DMS53 (cell line): Measurements from ENCODE around the gene MITF.

Experiments
- DNase-seq: peaks from one replicate; lab custom pipeline; 2025; lab: John Stamatoyannopoulos, UW

Gene MITF

GRCh38 chr3:69761896-69762767 is 22.9 kb downstream of the MITF start:
- no peak for DNase-seq

- no peak for DNase-seq
Observed at GRCh38 chr3:69762768-69763229, 23.5 kb downstream of the MITF start.

DNA sequence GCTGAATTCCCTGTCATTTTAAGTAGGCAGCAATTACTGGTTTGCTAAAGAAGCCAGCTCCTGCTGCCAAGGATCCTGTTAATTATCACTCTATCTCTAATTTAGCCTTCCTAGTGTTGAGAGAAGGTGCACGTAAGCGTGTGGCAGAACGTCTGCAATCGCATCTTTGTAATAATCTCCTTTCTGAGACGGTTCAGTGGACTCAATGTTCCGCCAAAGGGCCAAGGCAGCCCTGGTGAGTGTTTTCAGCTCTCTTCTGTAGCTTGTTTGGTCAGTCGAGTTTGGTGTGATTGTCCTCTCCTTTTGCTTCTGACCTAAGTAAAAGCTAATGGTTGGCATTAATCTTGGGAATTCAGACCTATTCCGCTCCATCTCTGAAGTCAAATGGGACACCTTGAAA is 24.2 kb downstream of the MITF start:
- DNase-seq: no peak

GRCh38 chr3:69764121-69764741 is 25.0 kb downstream of the MITF start:
- no peak for DNase-seq

- no peak for DNase-seq
Observed at GRCh38 chr3:69764861-69765260, 25.6 kb downstream of the MITF start.

DNA sequence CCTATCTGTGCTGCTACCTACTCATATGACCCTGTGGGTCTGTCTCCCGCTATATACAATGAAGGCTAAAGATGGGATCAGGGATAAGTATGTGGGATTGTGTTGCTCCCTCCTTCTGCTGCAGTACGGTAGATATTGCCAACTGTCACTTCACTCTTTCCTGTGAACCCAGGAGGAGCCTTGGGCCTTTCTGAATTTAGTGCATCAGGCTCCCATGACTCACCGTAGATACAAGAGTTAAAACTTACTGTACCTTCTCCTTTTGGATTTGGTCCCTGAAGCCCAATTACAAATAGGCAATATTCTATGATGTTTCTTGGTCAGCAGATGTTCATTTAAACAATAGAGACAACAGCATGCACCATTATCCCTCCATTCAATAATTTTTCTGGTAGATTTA is 27.4 kb downstream of the MITF start:
- no peak for DNase-seq

GRCh38 chr3:69767571-69767970 is 28.3 kb downstream of the MITF start:
- DNase-seq: no peak

DNA sequence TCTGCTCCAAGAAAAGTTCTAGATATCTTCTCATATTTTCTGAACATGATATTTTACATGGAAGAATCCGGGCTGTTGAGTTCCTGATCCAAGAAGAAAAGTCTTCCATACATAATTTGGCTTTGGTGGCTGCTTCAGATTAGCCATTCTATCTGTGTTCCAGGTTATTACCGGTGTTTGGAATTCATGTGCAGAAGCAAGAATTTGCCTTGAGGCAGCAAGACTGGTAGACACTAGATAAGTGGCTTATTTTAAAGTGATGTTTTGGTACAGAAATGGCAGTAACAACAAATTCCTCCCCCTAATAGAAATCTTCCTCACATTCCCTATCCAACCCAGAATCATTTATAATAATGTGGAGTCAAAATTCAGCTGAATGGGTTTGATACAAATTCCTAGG is 29.2 kb downstream of the MITF start:
- DNase-seq: no peak

- peak; percentile 24 for DNase-seq
Observed at GRCh38 chr3:69770219-69770618, 31.0 kb downstream of the MITF start.

DNA sequence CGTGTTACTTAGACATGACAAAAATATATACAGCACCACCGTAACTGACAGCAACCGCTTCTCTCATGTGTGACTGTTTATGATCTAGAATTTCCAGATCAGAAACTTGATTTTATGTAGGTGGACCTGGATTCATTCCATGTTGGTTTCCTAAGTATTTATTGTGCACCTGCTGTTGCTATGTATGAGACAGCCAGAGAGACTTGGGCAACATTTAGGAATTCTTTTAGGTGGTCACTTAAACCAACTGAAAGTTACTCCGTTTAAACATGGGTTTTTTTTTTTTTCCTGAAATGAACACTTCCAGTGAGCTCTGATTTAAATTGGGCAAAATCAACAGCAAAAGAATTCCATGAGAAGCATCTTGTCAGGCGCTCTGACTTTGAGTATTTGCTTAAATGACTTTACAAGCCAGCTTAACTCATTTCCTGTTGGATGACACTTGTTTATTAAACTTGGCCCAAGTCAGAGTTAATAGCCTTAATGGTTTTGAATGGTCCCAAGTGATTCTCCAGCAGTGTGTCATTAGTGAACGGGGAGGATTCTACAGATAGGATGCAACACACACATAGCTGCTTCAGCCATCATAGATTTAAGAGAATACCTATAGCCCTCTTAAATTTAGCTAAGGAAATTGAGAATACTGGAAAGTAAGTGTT is 31.8 kb downstream of the MITF start:
- DNase-seq: peak; percentile 2

GRCh38 chr3:69772152-69772867 is 33.0 kb downstream of the MITF start:
- DNase-seq: no peak

DNA sequence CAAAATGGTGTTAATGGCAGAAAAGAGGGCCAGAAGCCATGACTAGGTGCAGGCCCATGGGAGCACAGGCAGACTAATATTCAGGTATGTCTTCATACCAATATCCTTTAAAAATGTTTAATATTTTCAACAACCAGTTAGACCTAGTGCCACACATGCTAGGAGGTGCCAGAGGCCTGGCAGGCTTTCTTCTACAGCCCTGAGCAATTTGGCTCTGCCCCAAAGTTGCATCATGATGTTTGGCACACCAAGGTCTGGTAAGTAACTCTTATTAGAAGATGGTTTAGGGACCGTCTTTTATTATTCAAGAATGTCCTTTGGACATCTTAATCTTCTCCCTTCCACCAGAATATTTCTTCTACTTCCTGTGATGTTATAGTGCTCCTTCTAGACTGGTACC is 34.8 kb downstream of the MITF start:
- DNase-seq: no peak

- DNase-seq: no peak
Observed at GRCh38 chr3:69775751-69776150, 36.5 kb downstream of the MITF start.

GRCh38 chr3:69776289-69776688 is 37.0 kb downstream of the MITF start:
- no peak for DNase-seq

DNA sequence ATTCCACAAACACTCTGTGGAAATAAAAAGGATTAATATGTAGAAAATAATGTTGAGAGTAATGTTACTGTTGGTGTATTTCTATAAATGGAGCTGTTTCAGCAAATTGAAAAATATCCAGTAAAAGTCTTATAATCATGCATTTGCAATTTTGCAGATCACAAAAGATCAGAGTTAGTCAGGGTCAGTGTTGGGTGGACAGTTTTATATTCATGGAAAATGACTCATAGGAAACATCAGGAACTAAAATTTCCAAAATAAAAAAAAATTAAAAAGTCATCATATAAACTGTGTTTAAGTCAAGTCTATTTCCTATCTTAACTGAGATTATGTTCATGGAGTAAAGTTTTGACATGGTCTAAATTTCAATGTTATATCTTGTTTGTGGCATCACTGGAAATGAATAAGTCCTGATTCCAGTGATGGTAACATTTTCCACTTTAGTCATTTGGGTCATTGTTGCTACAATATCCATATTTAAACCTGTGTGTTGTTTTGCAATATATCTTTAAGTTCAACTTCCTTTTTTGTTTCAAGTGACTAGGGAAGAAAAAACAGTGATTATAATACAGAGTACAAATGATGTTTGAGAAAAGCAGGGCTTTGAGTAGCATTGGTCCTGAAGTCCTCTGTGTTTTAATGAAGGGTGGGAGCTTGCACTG is 37.8 kb downstream of the MITF start:
- no peak for DNase-seq

DNA sequence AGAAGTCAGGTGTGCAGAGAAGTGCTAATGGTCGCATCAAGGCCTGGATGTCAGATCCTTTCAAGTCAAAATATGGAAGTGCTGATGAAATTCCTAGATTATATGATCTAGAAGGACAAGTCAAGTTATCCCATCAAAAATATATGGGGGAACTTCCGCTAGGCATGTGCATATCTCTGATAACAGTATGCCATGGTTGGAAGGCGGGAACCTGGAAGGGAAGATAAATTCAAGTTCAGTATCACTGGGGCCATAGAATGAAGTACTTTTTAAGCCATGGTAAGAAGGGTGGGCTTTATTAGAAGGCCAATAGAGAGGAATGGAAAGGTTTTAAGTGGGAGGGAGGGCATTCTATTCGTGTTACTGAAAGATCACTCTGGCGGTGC is 38.3 kb downstream of the MITF start:
- no peak for DNase-seq

GRCh38 chr3:69781593-69781992 is 42.3 kb downstream of the MITF start:
- DNase-seq: no peak

- DNase-seq: peak; percentile 35
Observed at GRCh38 chr3:69784954-69785514, 45.8 kb downstream of the MITF start.

GRCh38 chr3:69785769-69786320 is 46.6 kb downstream of the MITF start:
- DNase-seq: no peak

- DNase-seq: no peak
Observed at GRCh38 chr3:69786854-69787253, 47.6 kb downstream of the MITF start.
